Anterior cingulate cortex (tissue), 58 donors: ENCODE results near the gene ZDHHC3.
"Not testable (repeated sequence)": the region's sequence is repeated elsewhere in the genome, so short reads cannot be mapped to it uniquely, and the experiment has no call there.

ENCODE experiments used
- DNase-seq, 58 donors: peaks; one replicate each; lab custom pipeline; 2025; lab: John Stamatoyannopoulos, UW

ZDHHC3 gene

DNA sequence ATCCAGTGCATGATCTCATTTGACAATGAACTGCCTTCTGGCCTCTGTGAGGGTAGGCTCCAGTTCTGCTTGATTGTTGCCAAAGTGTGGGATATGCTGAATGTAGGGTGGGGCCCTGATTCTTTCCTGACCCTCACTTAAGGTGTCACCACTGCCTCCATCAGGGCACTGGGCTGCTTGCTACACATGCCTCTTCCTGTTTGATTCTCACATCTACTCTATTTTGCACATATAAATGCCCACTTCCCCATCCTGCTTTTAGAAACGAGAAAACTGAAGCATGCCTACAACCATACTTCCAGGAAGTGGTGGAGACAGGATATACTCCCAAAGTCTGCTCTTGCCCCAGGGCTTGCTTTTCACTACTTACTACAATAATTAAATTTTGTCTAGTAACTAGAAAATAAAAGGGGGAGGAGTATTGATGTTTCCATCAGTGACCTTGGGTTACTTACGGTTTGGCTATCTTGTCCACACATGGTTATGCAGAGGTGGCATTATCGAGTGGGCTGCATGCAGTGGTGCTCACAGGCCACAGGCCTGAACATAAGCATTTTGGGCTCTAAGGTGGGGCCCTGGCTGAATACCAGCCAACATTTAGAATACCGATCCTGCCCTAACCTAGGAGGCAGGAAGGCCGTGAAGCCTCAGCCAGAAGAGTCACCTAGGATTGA is 6.7 kb downstream of the ZDHHC3 start:
- DNase-seq = no peak

- DNase-seq = no peak
Measured at GRCh38 chr3:44968447-44968858, 7.5 kb downstream of the ZDHHC3 start.

- no peak for DNase-seq
Measured at GRCh38 chr3:44966795-44967278, 9.1 kb downstream of the ZDHHC3 start.

DNA sequence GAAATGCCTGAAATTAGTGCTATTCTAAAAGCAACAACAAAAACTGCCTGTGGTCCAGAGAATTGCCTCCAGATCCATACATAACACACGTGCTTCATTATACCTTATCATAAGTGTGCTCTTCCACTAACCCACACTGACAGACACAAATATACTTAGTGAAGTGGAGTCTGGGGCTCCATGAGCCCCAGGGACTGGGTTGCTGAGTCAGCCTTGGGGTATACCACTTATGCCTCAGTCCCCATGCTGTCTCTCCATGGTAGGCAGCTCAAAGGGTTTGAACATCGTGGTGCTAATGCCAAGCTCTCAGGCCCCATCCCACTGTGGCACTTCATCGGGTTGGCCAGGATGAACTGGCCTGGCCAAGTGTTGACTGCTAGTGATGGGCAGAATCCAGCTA is 10.8 kb downstream of the ZDHHC3 start:
- no peak for DNase-seq

DNA sequence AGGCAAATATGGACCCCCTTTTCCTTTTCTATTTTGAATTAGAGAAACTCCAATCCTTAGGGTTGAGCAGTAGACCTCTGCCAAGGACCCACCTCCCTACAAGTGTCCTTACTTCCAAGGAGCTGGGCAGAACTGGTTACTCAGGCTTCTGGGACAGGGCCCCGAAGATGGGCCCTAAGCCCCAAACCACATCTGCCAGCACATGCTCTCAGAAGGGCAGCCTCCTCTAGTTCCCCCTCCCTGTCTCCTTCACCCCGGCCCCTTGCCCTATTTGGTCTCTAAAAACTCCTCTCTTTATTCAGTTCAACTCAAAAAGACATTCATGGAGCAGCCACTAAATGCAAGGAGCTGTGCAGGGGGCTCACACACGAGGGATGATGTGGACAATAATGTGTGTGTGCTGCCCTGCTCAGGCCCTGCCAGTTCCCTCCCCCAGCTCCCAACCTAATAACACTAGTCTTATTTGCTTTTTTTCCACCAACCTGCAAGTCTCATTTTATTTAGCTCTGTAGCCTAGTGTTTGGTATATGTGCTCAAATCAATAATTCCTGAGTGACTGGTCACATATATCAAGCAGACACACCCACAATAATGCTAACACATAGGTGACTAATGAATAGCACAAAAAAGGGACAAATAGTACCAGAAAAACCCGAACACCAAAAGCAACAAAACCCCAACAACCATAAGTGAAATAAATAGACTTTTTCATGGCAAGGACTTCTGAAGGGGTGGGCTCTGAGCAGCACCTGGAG is 12.2 kb downstream of the ZDHHC3 start:
- DNase-seq = no peak

DNA sequence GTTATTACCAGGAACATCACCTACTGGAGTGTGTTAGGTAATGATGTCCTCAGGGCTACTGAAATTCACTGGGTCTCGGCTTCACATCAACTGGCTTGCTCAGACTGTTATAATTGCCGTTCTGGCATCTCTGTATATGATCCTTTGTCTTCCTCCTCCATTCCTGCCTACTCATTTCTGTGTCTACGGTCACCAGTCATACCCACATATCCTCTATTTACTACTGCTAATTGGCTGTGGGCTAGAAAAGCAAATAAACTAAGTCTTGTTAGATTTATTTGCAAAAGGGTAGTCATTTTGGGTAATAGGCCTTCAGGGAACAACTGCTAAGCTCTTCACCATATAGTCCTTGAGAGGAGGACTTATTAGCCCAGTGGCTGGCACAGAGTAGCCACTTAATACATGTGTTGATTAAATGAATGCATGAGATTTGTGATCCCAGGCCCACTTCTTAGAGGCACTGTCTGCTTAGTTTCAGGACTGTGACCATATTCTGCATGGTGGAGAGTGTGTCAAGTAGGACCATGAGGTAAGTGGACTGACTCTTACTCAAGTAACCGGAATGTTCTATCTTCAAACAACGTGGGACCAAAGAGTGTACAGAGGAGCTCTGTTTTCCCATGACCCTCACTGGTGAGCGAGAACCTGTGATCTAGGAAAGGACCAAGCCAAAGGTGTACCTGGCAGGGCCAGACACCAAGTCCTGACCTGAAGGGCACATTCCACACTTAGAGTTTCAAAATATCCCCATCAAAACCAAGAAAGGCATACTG is 13.2 kb downstream of the ZDHHC3 start:
- DNase-seq = no peak

GRCh38 chr3:44961888-44962287 is 14.1 kb downstream of the ZDHHC3 start:
- DNase-seq = no peak

DNA sequence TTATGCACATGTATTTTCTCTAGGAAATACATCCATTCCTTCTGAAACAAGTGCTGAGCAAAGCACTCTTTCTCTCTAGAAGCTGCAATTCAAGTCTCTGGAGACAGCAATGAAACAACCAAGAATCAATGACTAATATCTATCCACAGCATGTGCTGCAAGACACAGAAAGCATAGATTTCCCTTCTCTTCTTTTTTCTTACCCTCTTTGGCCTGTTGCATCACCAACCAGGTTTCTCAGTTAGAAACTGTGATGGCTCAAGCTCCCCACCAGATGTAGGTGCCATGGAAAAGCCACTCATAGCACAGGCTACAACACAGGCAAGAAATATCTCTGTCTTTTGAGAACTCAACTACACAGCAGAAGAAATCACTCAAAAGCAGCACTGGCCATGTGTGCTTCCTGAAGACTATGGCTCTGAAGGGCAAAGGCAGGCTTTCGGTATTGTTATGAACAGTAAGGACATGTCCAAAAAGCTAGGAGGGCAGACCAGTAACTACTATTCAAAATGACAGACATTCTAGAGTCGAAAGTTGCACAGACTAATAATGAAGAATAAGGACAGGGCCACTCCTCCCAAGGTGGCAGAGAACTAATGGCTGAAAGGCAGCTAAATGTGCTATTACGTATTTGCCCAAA is 15.5 kb downstream of the ZDHHC3 start:
- no peak for DNase-seq

DNA sequence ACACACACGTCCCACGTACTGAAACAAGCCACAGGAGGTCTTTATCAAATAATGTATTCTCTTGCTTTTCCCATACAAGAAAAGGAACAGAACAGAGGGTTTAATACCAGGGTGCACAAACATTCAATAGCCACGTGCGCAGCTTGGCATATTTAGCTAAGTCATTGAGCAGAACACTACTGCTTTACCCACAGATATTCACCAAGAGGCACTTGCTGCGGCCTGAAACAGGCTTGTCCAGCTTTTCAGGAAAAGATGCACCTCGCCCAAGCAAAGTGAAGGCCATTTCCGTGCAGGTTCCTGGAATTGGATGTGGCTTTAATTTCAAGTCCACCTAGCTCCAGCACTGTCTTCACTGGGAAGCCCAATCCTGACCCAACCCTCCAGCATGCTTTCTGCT is 17.6 kb downstream of the ZDHHC3 start:
- DNase-seq = no peak

GRCh38 chr3:44957986-44958385 is 18.0 kb downstream of the ZDHHC3 start:
- no peak for DNase-seq

GRCh38 chr3:44955917-44956316 is 20.1 kb downstream of the ZDHHC3 start:
- DNase-seq = peak in 2 of 58 donors; percentile 5 to 10

DNA sequence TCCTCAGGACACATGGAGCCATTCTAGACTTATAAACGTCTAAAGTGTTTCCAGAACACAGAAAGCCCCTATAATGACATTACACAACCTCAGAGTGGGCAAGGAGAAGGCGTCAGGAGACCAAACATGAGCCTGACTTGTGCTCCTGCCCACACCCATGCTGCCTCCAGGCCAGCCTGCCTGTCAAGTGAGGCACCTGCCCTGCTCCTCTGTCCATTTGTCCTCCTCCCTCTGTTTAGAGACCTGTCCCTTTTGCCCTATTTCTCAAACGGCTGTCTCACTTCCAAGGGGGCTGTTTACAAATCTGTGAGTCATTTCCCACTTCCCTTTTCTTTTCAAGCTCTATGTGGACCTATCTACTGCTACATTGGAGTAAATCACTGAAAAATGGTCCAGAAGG is 21.0 kb downstream of the ZDHHC3 start:
- DNase-seq = no peak

GRCh38 chr3:44954304-44954703 is 21.7 kb downstream of the ZDHHC3 start:
- DNase-seq = no peak

- DNase-seq = no peak
Measured at GRCh38 chr3:44952689-44953088, 23.3 kb downstream of the ZDHHC3 start.

DNA sequence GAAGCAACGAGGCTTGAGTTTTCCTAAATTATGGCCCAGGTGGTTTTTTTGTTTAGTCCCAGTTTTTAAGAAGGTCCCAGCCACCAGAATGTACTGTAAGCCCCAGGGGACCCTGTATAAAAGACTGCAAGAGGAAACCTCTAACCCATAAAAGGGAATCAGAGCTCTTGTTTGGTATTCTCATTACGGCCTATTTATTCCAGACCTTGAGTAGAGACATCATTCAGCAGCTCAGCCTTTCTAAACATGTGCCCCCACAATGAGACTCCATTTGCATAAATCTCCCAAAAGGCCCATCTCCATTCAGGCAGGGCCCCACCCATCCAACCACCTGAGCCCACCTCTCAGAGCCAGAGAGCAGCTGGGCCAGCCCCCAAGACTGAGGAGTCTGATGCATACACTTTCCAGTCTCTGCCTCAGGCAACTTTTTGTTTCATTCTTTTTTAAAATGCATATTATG is 25.7 kb downstream of the ZDHHC3 start:
- DNase-seq = no peak

DNA sequence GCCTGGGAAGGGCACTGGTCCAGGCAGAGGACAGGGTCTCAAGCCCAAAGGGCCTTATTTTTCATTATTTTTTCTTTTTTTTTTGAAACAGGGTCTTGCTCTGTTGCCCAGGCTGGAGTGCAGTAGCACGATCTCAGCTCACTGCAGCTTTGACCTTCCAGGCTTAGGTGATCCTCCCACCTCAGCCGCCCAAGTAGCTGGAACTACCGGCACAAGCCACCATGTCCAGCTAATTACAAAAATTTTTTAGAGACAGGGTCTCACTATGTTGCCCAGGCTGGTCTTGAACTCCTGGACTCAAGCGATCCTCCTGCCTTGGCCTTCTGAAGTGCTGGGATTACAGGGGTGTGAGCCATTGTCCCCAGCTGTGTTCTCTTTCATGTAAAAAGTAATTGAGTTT is 26.2 kb downstream of the ZDHHC3 start:
- not testable (repeated sequence) for DNase-seq

DNA sequence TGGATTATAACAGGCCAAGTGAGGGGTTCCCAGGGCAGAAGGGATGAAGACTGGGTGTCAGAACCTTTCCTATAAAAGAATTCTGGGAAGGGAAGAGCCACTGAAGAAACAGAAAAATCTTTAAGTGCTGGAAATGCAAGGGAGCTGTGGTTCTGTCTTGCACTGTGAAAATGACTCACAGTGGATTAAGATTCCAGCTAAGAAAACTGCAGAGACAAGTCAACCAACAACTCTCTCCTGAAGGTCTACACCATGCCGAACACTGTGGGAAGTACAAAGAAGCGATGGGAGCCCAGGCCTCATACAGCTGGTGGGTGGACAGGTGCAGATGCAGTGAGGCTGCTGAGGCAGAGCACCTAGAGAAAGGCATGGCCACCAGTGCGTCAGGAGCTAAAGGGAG is 27.7 kb downstream of the ZDHHC3 start:
- DNase-seq = no peak

- DNase-seq = no peak
Measured at GRCh38 chr3:44942202-44942921, 33.6 kb downstream of the ZDHHC3 start.

- DNase-seq = peak in 12 of 58 donors; percentile 4 to 75 (median 20)
Measured at GRCh38 chr3:44939581-44940036, 36.4 kb downstream of the ZDHHC3 start.
